NCI-H1048 (cell line): ENCODE results near the gene GANAB.
A peak's percentile ranks its signal among the peaks of the same experiment; 100 is the strongest.
"Not testable (repeated sequence)": the region's sequence is repeated elsewhere in the genome, so short reads cannot be mapped to it uniquely, and the experiment has no call there.

Experiments
- DNase-seq: peaks from one replicate; lab custom pipeline; 2025; lab: John Stamatoyannopoulos, UW

The GANAB gene

GRCh38 chr11:62645946-62646824 is at the start of gene GANAB:
GANAB (minus strand) TSS chr11:62646613; CDS start chr11:62646599, 14 bp downstream.
- DNase-seq, result peak; percentile 97

- DNase-seq, result no peak
Observed at GRCh38 chr11:62694455-62695167, 48.2 kb upstream of the GANAB start.

- DNase-seq, result not testable (repeated sequence)
Observed at GRCh38 chr11:62693624-62694023, 47.2 kb upstream of the GANAB start.

- DNase-seq, result no peak
Observed at GRCh38 chr11:62689421-62690183, 43.2 kb upstream of the GANAB start, which contains the start of gene LRRN4CL. LRRN4CL (minus strand) TSS chr11:62689530; CDS start chr11:62688508, 1,022 bp downstream.

- DNase-seq, result no peak
Observed at GRCh38 chr11:62688491-62688890, 42.1 kb upstream of the GANAB start.

GRCh38 chr11:62687508-62688396 is 41.3 kb upstream of the GANAB start:
- no peak for DNase-seq

- no peak for DNase-seq
Observed at GRCh38 chr11:62682518-62682917, 36.1 kb upstream of the GANAB start.

GRCh38 chr11:62680825-62681240 is 34.4 kb upstream of the GANAB start:
- no peak for DNase-seq

- no peak for DNase-seq
Observed at GRCh38 chr11:62678770-62679696, 32.6 kb upstream of the GANAB start, which contains the start of gene UBXN1. UBXN1 (minus strand) TSS chr11:62679073; CDS start chr11:62678923, 150 bp downstream.

GRCh38 chr11:62678433-62678769 is 32.0 kb upstream of the GANAB start:
- no peak for DNase-seq

GRCh38 chr11:62677714-62678113 is 31.3 kb upstream of the GANAB start:
- no peak for DNase-seq

- no peak for DNase-seq
Observed at GRCh38 chr11:62677156-62677555, 30.7 kb upstream of the GANAB start.

GRCh38 chr11:62676698-62677097 is 30.3 kb upstream of the GANAB start:
- DNase-seq, result no peak

- not testable (repeated sequence) for DNase-seq
Observed at GRCh38 chr11:62675415-62675814, 29.0 kb upstream of the GANAB start.

GRCh38 chr11:62673196-62673525 is 26.7 kb upstream of the GANAB start:
- no peak for DNase-seq

- peak; percentile 68 for DNase-seq
Observed at GRCh38 chr11:62671608-62672389, 25.4 kb upstream of the GANAB start, which contains the start of the genes LBHD1 and UQCC3. LBHD1 (minus strand) TSS chr11:62672267; CDS start chr11:62670031, 2,236 bp downstream. UQCC3 (plus strand) TSS chr11:62671673; CDS start chr11:62671746, 73 bp downstream.

GRCh38 chr11:62671236-62671607 is 24.8 kb upstream of the GANAB start:
- DNase-seq, result no peak

GRCh38 chr11:62669420-62670161 is 23.2 kb upstream of the GANAB start:
- no peak for DNase-seq

GRCh38 chr11:62667460-62667859 is 21.0 kb upstream of the GANAB start:
- no peak for DNase-seq
